RWPE2 (cell line): ENCODE data around the gene MAP2K1.
A peak's percentile ranks its signal among the peaks of the same experiment; 100 is the strongest.
"Not testable (repeated sequence)": the region's sequence is repeated elsewhere in the genome, so short reads cannot be mapped to it uniquely, and the experiment has no call there.

Source experiments
- ATAC-seq: fragments of 200-7000 bp; cut with Tn5 transposase; 3 replicates; pipeline ENCODE4 v1.9.1; 2021; ENCODE audit warnings: low read depth
- DNase-seq: peaks from one replicate; pipeline ENCODE4 v3.0.0-alpha.2; 2020; ENCODE audit warnings: low spot score
- H3K27ac ChIP-seq: fragments of 450-650 bp; 2 replicates; pipeline ENCODE4 v1.5.1; 2017; ENCODE audit warnings: mild to moderate bottlenecking; ENCODE audit not compliant: poor library complexity, severe bottlenecking
- H3K27me3 ChIP-seq: fragments of 250-450 bp; sonication (Bioruptor Pico); 2 replicates; pipeline ENCODE4 v1.5.1; 2021; ENCODE audit warnings: mild to moderate bottlenecking, moderate library complexity; ENCODE audit not compliant: insufficient read depth, poor library complexity, severe bottlenecking
- H3K36me3 ChIP-seq: fragments of 250-450 bp; sonication (Bioruptor Pico); 2 replicates; pipeline ENCODE4 v1.5.1; 2020; ENCODE audit warnings: low read depth, mild to moderate bottlenecking, moderate library complexity
- H3K4me1 ChIP-seq: fragments of 250-450 bp; sonication (Bioruptor Pico); 2 replicates; pipeline ENCODE4 v1.5.1; 2021; ENCODE audit warnings: mild to moderate bottlenecking, moderate library complexity; ENCODE audit not compliant: insufficient read depth, poor library complexity, severe bottlenecking
- H3K4me3 ChIP-seq: fragments of 250-450 bp; sonication (Bioruptor Pico); 2 replicates; pipeline ENCODE4 v1.5.1; 2021; ENCODE audit warnings: mild to moderate bottlenecking, moderate library complexity; ENCODE audit not compliant: severe bottlenecking
- H3K9me3 ChIP-seq: fragments of 250-450 bp; sonication (Bioruptor Pico); 2 replicates; pipeline ENCODE4 v1.5.1; 2021; ENCODE audit warnings: mild to moderate bottlenecking, moderate library complexity; ENCODE audit not compliant: severe bottlenecking
- CTCF ChIP-seq: fragments of 450-650 bp; IDR thresholded peaks from one replicate; pipeline ENCODE4 v1.5.1; 2017; ENCODE audit warnings: mild to moderate bottlenecking, moderate library complexity; ENCODE audit not compliant: poor library complexity, severe bottlenecking

Gene MAP2K1

GRCh38 chr15:66378814-66379430 is 7.8 kb upstream of the MAP2K1 start:
- TF ChIP-seq CTCF, result no peak
- H3K27ac ChIP-seq, result no peak overlapping the region
- peaks cover 3% of the 10 kb centered on the region for H3K9me3 ChIP-seq
- ATAC-seq (no peak), DNase-seq (no peak)
- H3K4me3 ChIP-seq, result no peak overlapping the region
- no peaks in the 10 kb centered on the region for H3K36me3 ChIP-seq
- peaks cover 3% of the 10 kb centered on the region for H3K4me1 ChIP-seq
- H3K27me3 ChIP-seq, result no peaks in the 10 kb centered on the region

- H3K4me1 ChIP-seq, H3K4me3 ChIP-seq, DNase-seq, H3K36me3 ChIP-seq, H3K27me3 ChIP-seq, H3K27ac ChIP-seq, H3K9me3 ChIP-seq, ATAC-seq: not testable (repeated sequence)
Measured at GRCh38 chr15:66381376-66381775, 5.3 kb upstream of the MAP2K1 start.

GRCh38 chr15:66387163-66388042 is 691 bp downstream of the MAP2K1 start:
- peak overlapping the region; percentile 74 for H3K4me3 ChIP-seq
- peak overlapping the region; percentile 97 for H3K27ac ChIP-seq
- peaks cover 25% of the 10 kb centered on the region for H3K36me3 ChIP-seq
- DNase-seq, result peak; percentile 89
- H3K27me3 ChIP-seq, result no peaks in the 10 kb centered on the region
- H3K4me1 ChIP-seq, result peaks cover 40% of the 10 kb centered on the region
- TF ChIP-seq CTCF, result peak; percentile 74
- no peaks in the 10 kb centered on the region for H3K9me3 ChIP-seq
- peak; percentile 47 for ATAC-seq

- H3K4me3 ChIP-seq, result peak overlapping the region; percentile 74
- no peaks in the 10 kb centered on the region for H3K27me3 ChIP-seq
- no peaks in the 10 kb centered on the region for H3K9me3 ChIP-seq
- TF ChIP-seq CTCF, result peak; percentile 48
- no peak for DNase-seq
- ATAC-seq, result no peak
- H3K4me1 ChIP-seq, result peaks cover 40% of the 10 kb centered on the region
- H3K27ac ChIP-seq, result peak overlapping the region; percentile 97
- peaks cover 25% of the 10 kb centered on the region for H3K36me3 ChIP-seq
Measured at GRCh38 chr15:66388043-66388363, 1.3 kb downstream of the MAP2K1 start.

GRCh38 chr15:66388576-66388975 is 1.9 kb downstream of the MAP2K1 start:
- H3K27me3 ChIP-seq, result no peaks in the 10 kb centered on the region
- no peak for ATAC-seq
- H3K4me3 ChIP-seq, result peak overlapping the region; percentile 74
- TF ChIP-seq CTCF, result no peak
- no peaks in the 10 kb centered on the region for H3K9me3 ChIP-seq
- DNase-seq, result no peak
- H3K27ac ChIP-seq, result peak overlapping the region; percentile 97
- peaks cover 25% of the 10 kb centered on the region for H3K36me3 ChIP-seq
- peaks cover 40% of the 10 kb centered on the region for H3K4me1 ChIP-seq
